Sigmoid colon (tissue), 7 donors: ENCODE results near the gene BRF1. TPM values are rescaled to one million over a fixed set of nuclear protein-coding genes. Genes with fewer than 3 reads are reported as not detected.

Experiments
- DNase-seq: peaks from one replicate; pipeline ENCODE4 v3.0.0-alpha.2; 2019
- H3K27ac ChIP-seq, 4 donors: fragments of 200-600 bp; sonication (generic); one replicate each; pipeline ENCODE4 v1.5.1; 2016 to 2019; ENCODE audit warnings: mild to moderate bottlenecking in 1 of 4
- H3K27me3 ChIP-seq, 3 donors: fragments of 200-600 bp; sonication (generic); one replicate each; pipeline ENCODE4 v1.5.1; 2019; ENCODE audit warnings: mild to moderate bottlenecking in 1 of 3
- H3K36me3 ChIP-seq, 4 donors: fragments of 200-600 bp; sonication (generic); one replicate each; pipeline ENCODE4 v1.5.1; 2016 to 2019
- H3K4me1 ChIP-seq, 4 donors: fragments of 200-600 bp; sonication (generic); one replicate each; pipeline ENCODE4 v1.5.1; 2017 to 2019
- H3K4me3 ChIP-seq, 4 donors: fragments of 200-600 bp; sonication (generic); one replicate each; pipeline ENCODE4 v1.5.1; 2017 to 2019; ENCODE audit warnings: mild to moderate bottlenecking in 2 of 4, moderate library complexity in 1 of 4
- H3K9me3 ChIP-seq, 4 donors: fragments of 200-600 bp in 3 of 4; sonication (generic) in 3 of 4; one replicate each; pipeline versions ENCODE4 v1.5.1 to v1.6.1; 2013 to 2019
- EP300 ChIP-seq, 4 donors: sonication (generic); formaldehyde crosslinking; IDR thresholded peaks; one replicate each; pipeline ENCODE4 v1.6.1; 2017; ENCODE audit warnings: antibody characterized with exemption in 4 of 4
- POLR2A ChIP-seq, 2 donors: fragments of 450-650 bp; IDR thresholded peaks; one replicate each; pipeline ENCODE4 v1.6.1; 2016; ENCODE audit warnings: antibody characterized with exemption in 2 of 2, mild to moderate bottlenecking in 2 of 2, moderate library complexity in 2 of 2
- POLR2AphosphoS5 ChIP-seq, 4 donors: sonication (generic); formaldehyde crosslinking; IDR thresholded peaks; one replicate each; pipeline ENCODE4 v1.6.1; 2017; ENCODE audit warnings: antibody characterized with exemption in 4 of 4
- WGBS, 2 donors: extraction: QIAGEN DNeasy Blood & Tissue Kit; methylation state at CpG; one replicate each; pipeline ENCODE4 v1.1.7; 2013; 5-methylcytosine and 5-hydroxymethylcytosine counted together
- intact Hi-C: fragments of 100-400 bp; cut with DNase I; formaldehyde crosslinking; loops from one replicate; pipeline ENCODE4 v1.15.1; 2023
- polyA plus RNA-seq, 3 donors: library from polyadenylated mRNA; stranded (reverse); fragments of 200-250 nt; gene quantifications; one replicate each; pipeline ENCODE4 v1.2.3, GENCODE V29; 2013
- total RNA-seq, 4 donors: library from RNA; depleted of rRNA; stranded (reverse); fragments of >200 nt; gene quantifications; one replicate each; pipeline ENCODE4 v1.1.0, GENCODE V29; 2016
- TF ChIP-seq, protein P1 (sequence below), 4 experiments: fragments of 450-650 bp in 3 of 4; fragments of 200-600 bp in 1 of 4; IDR thresholded peaks; one replicate each; pipeline ENCODE4 v1.5.1; 2016 to 2019; ENCODE audit warnings: antibody characterized with exemption in 4 of 4, mild to moderate bottlenecking in 3 of 4, moderate library complexity in 2 of 4
- donor health status: healthy with polysubstance abuse.
- donor health status: Bipolar disorder and iron deficiency.
- donor health status: healthy.

BRF1 gene
- total and polyA plus RNA-seq, 7 donors = 9.0 to 39.2 (median 23.7) TPM

GRCh38 chr14:105185973-105186372 is 114.8 kb downstream of the BRF1 start:
- 9 to 35% methylated on average over 4 of the region's 4 CpGs for WGBS, 2 donors
- DNase-seq = no peak
- peaks cover 0 to 35% (median 3%) of the 10 kb centered on the region in 3 donors for H3K27me3 ChIP-seq
- no peak overlapping the region for H3K4me3 ChIP-seq
- peaks cover 2 to 5% (median 4%) of the 10 kb centered on the region in 4 donors for H3K9me3 ChIP-seq
- intact Hi-C loops = no loop called here
- TF ChIP-seq, protein P1, sequence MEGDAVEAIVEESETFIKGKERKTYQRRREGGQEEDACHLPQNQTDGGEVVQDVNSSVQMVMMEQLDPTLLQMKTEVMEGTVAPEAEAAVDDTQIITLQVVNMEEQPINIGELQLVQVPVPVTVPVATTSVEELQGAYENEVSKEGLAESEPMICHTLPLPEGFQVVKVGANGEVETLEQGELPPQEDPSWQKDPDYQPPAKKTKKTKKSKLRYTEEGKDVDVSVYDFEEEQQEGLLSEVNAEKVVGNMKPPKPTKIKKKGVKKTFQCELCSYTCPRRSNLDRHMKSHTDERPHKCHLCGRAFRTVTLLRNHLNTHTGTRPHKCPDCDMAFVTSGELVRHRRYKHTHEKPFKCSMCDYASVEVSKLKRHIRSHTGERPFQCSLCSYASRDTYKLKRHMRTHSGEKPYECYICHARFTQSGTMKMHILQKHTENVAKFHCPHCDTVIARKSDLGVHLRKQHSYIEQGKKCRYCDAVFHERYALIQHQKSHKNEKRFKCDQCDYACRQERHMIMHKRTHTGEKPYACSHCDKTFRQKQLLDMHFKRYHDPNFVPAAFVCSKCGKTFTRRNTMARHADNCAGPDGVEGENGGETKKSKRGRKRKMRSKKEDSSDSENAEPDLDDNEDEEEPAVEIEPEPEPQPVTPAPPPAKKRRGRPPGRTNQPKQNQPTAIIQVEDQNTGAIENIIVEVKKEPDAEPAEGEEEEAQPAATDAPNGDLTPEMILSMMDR (IDR thresholded peaks at IDR 0.05) = no peak
- no peak for TF ChIP-seq POLR2AphosphoS5 (IDR thresholded peaks at IDR 0.05)
- no peak for TF ChIP-seq EP300 (IDR thresholded peaks at IDR 0.05)
- no peak for TF ChIP-seq POLR2A (IDR thresholded peaks at IDR 0.05)
- no peak overlapping the region for H3K27ac ChIP-seq
- peaks cover 0 to 7% (median 3%) of the 10 kb centered on the region in 4 donors for H3K4me1 ChIP-seq
- no peaks in the 10 kb centered on the region for H3K36me3 ChIP-seq

DNA sequence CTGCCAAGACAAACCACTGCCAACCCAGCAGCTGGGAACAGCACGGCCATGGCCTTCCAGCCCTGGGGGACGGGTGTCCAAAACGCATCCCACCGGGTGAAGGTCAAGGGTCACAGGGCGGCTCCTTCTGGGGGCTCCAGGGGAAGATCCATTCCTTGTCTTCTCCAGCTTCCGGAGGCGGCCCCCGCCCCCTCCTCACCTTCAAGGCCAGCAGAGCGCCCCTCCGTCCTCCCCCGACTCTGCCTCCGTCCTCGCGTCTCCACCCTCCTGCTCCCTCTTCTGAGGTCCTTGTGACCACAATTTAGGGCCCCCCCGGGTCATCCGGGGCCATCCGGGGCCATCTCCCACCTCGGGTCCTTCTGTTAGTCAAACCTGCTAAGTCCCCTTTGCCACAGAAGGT is 115.8 kb downstream of the BRF1 start:
- no peak overlapping the region for H3K27ac ChIP-seq
- H3K9me3 ChIP-seq = peaks cover 2 to 5% (median 4%) of the 10 kb centered on the region in 4 donors
- no peak for TF ChIP-seq EP300 (IDR thresholded peaks at IDR 0.05)
- TF ChIP-seq POLR2AphosphoS5 (IDR thresholded peaks at IDR 0.05) = no peak
- TF ChIP-seq, protein P1 (IDR thresholded peaks at IDR 0.05) = no peak
- TF ChIP-seq POLR2A (IDR thresholded peaks at IDR 0.05) = no peak
- intact Hi-C loops = no loop called here
- DNase-seq = no peak
- H3K4me1 ChIP-seq = peaks cover 0 to 15% (median 10%) of the 10 kb centered on the region in 4 donors
- 62 to 82% methylated on average over 18 of the region's 18 CpGs for WGBS, 2 donors
- no peak overlapping the region for H3K4me3 ChIP-seq
- peaks cover 0 to 30% (median 3%) of the 10 kb centered on the region in 3 donors for H3K27me3 ChIP-seq
- no peaks in the 10 kb centered on the region for H3K36me3 ChIP-seq

DNA sequence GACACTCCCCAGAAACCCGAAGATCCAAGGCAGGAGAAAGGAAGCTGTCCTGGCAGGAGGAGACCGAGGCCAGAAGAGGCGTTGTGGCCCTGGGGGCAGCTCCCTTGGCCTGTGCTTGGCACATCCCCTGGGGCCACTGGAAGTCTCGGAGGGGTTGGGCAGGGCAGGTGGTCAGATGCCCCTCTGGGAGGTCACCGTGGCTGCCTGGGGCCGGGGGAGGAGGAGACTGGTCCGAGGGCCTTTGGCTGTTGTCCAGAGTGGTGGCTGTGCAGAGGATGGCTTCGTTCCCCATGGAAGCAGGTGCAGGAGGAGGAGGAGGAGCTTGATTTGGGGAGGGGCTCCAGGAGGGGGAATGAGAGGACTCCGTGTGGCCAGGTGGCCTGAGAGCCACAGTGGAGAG is 116.3 kb downstream of the BRF1 start:
- WGBS, 2 donors = 56 to 73% methylated on average over 9 of the region's 9 CpGs
- no peak overlapping the region for H3K4me3 ChIP-seq

GRCh38 chr14:105182296-105183020 is 118.3 kb downstream of the BRF1 start:
- Histone ChIP-seq H3K9me3 (no peaks in the 10 kb centered on the region), H3K4me1 (peaks cover 0 to 15% (median 10%) of the 10 kb centered on the region in 4 donors), H3K4me3 (no peak overlapping the region), H3K27me3 (peaks cover 0 to 9% (median 7%) of the 10 kb centered on the region in 3 donors), H3K27ac (no peak overlapping the region), H3K36me3 (no peaks in the 10 kb centered on the region)
- intact Hi-C loops = no loop called here
- TF ChIP-seq, protein P1 (IDR thresholded peaks at IDR 0.05) = no peak
- TF ChIP-seq POLR2A (IDR thresholded peaks at IDR 0.05) (no peak), POLR2AphosphoS5 (IDR thresholded peaks at IDR 0.05) (no peak), EP300 (IDR thresholded peaks at IDR 0.05) (no peak)
- DNase-seq = no peak
- WGBS, 2 donors = 61 to 64% methylated on average over 25 of the region's 25 CpGs

More for the DNA sequence above, 116.3 kb downstream of the BRF1 start:
- intact Hi-C loops = no loop called here
- H3K9me3 ChIP-seq = peaks cover 2 to 5% (median 4%) of the 10 kb centered on the region in 4 donors
- H3K27me3 ChIP-seq = peaks cover 0 to 27% (median 7%) of the 10 kb centered on the region in 3 donors
- H3K27ac ChIP-seq = no peak overlapping the region
- no peak for DNase-seq
- H3K36me3 ChIP-seq = no peaks in the 10 kb centered on the region
- peaks cover 0 to 15% (median 10%) of the 10 kb centered on the region in 4 donors for H3K4me1 ChIP-seq
- TF ChIP-seq POLR2AphosphoS5 (IDR thresholded peaks at IDR 0.05) = no peak
- TF ChIP-seq POLR2A (IDR thresholded peaks at IDR 0.05) = no peak
- TF ChIP-seq, protein P1 (IDR thresholded peaks at IDR 0.05) = no peak
- no peak for TF ChIP-seq EP300 (IDR thresholded peaks at IDR 0.05)
